ENCODE measurements around the gene SHH.

DNA sequence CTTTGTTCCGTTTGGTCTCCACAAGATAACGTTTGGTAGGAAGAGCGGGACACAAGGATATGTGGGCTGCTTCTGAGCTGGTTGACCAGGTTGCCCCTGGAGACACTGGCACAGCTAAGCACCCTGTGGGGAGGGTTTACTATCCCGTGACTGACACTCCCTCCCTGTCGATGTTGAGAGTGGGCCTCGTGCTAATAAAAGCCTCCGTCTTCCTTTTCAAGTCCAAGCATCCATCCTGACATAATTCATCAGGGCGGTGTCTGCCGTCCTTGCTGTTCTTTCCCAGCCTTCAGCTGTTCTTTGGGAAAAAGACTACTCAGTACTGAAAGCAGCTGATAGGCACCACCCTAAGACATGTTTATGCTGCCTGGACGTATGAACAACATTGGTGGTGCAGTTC lies 49.6 kb downstream of the SHH start:
- no peak for TF ChIP-seq POLR2A (IDR thresholded peaks at IDR 0.05)
- TF ChIP-seq, protein P1, sequence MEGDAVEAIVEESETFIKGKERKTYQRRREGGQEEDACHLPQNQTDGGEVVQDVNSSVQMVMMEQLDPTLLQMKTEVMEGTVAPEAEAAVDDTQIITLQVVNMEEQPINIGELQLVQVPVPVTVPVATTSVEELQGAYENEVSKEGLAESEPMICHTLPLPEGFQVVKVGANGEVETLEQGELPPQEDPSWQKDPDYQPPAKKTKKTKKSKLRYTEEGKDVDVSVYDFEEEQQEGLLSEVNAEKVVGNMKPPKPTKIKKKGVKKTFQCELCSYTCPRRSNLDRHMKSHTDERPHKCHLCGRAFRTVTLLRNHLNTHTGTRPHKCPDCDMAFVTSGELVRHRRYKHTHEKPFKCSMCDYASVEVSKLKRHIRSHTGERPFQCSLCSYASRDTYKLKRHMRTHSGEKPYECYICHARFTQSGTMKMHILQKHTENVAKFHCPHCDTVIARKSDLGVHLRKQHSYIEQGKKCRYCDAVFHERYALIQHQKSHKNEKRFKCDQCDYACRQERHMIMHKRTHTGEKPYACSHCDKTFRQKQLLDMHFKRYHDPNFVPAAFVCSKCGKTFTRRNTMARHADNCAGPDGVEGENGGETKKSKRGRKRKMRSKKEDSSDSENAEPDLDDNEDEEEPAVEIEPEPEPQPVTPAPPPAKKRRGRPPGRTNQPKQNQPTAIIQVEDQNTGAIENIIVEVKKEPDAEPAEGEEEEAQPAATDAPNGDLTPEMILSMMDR (IDR thresholded peaks at IDR 0.05), result no peak
